Central memory CD8-positive, alpha-beta T cell (primary cell): ENCODE results near the gene EAPP.
"Not testable (repeated sequence)": the region's sequence is repeated elsewhere in the genome, so short reads cannot be mapped to it uniquely, and the experiment has no call there.

Source experiments
- ATAC-seq: fragments of 150-1000 bp; cut with Tn5 transposase; replicated peaks from 2 replicates; pipeline ENCODE4 v1.10.0; 2022; ENCODE audit warnings: mild to moderate bottlenecking, moderate FRiP score, moderate number of reproducible peaks; ENCODE audit not compliant: poor library complexity, severe bottlenecking; ENCODE audit errors: extremely low read depth
- DNase-seq, 2 donors: peaks; one replicate each; pipeline ENCODE4 v3.0.0; 2021; ENCODE audit warnings: low spot score in 2 of 2
- H3K27ac Mint-ChIP-seq: one replicate; pipeline ENCODE4 v1.8.0; 2022; ENCODE audit warnings: low read depth, mild to moderate bottlenecking, moderate library complexity, mixed read lengths
- H3K27me3 Mint-ChIP-seq: one replicate; pipeline ENCODE4 v1.8.0; 2022; ENCODE audit warnings: mixed read lengths
- H3K36me3 Mint-ChIP-seq: one replicate; pipeline ENCODE4 v1.8.0; 2022; ENCODE audit warnings: mild to moderate bottlenecking, moderate library complexity, mixed read lengths; ENCODE audit not compliant: insufficient read depth
- H3K4me1 Mint-ChIP-seq: one replicate; pipeline ENCODE4 v1.8.0; 2022; ENCODE audit warnings: mixed read lengths
- H3K4me3 Mint-ChIP-seq: one replicate; pipeline ENCODE4 v1.8.0; 2022; ENCODE audit warnings: mild to moderate bottlenecking, moderate library complexity, mixed read lengths
- H3K9me3 Mint-ChIP-seq: one replicate; pipeline ENCODE4 v1.8.0; 2022; ENCODE audit warnings: mixed read lengths

EAPP gene

DNA sequence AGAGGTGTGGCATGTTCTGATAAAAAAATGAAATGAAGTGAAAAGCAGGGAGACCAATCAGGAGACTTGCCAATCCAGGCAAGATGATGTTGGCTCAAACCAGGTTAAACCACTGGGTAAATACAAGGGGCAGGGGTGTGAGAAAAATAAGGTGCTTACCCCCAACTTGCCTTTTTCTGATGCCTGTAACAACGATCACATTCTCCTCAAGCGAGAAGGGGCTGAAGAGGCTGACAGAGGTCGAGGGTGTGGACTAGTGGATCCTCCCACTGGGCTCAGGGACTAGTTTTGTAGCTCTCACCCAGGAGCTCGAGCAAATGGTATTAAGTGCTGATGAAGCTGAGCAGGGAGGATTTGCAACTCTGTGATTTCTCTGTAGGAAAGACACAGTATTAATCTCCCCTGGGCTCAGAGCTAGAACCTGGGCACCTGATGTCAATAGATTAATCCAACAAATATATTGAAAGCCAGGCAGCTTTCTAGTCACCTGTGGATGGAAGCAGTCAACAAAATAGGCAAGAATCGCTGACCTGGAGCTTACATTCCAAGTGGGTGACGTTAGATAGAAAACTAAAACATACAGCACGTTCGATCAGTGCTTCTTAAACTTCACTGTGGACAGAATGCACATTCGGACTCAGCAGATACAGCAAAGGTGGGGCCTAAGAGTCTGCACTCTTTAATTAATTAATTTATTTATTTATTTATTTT is 15.2 kb upstream of the EAPP start:
- ATAC-seq (no peak), DNase-seq (no peak)
- Mint-ChIP-seq H3K27me3 (no peaks in the 10 kb centered on the region), H3K4me1 (peaks cover 8% of the 10 kb centered on the region), H3K27ac (peak overlapping the region; percentile 49), H3K36me3 (peaks cover 12% of the 10 kb centered on the region), H3K9me3 (peaks cover 5% of the 10 kb centered on the region), H3K4me3 (peak overlapping the region; percentile 34)

DNA sequence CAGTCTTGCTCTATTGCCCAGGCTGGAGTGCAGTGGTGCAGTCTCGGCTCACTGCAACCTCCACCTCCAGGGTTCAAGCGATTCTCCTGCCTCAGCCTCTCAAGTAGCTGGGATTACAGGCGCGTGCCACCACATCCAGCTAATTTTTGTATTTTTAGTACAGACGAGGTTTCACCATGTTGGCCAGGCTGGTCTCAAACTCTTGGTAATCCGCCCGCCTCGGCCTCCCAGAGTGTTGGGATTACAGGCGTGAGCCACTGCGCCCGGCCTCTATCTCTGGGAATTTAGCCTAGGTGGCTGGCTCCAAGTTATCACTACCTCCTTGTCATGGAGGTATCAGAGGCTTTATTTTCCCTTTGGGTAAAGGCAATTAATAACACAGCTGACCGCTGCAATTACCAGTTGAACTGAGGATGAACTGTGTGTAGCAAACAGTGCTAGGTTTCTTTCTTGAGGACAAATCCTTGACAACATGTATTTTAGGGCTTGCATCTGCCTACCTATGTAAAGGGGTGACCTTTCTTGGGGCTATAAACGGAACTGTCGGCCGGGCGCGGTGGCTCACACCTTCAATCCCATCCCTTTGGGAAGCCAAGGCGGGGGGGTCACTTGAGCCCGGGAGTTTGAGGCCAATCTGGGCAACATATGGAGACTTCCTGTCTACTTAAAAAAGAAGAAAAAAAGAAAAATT is 9.9 kb upstream of the EAPP start:
- H3K27ac Mint-ChIP-seq = peak overlapping the region; percentile 49
- H3K9me3 Mint-ChIP-seq, H3K4me3 Mint-ChIP-seq, H3K4me1 Mint-ChIP-seq, ATAC-seq, H3K27me3 Mint-ChIP-seq, DNase-seq: not testable (repeated sequence)
- H3K36me3 Mint-ChIP-seq = peaks cover 16% of the 10 kb centered on the region

DNA sequence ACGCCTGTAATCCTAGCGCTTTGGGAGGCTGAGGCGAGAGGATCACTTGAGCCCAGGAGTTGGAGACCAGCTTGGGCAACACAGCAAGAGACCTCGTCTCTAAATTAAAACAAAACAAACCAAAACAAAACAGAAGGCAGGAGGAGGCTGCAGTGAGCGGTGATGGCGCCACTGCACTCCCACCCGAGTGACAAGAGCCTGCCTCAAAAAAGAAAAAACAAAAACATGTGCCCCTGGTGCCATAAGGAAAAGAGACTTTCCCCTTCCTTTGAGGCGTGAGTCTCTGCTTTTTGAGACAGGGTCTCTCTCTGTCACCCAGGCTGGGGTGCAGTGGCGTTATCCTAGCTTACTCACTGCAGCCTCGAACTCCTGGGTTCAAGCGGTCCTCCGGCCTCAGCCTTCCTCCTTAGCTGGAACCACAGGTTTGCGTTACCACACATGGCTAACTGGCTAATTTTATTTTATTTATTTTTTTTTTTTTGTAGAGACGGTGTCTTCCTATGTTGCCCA is 9.0 kb upstream of the EAPP start:
- no peak for DNase-seq
- H3K4me3 Mint-ChIP-seq = peak overlapping the region; percentile 45
- no peaks in the 10 kb centered on the region for H3K27me3 Mint-ChIP-seq
- no peak for ATAC-seq
- peak overlapping the region; percentile 88 for H3K27ac Mint-ChIP-seq
- peaks cover 15% of the 10 kb centered on the region for H3K36me3 Mint-ChIP-seq
- peaks cover 5% of the 10 kb centered on the region for H3K9me3 Mint-ChIP-seq
- no peaks in the 10 kb centered on the region for H3K4me1 Mint-ChIP-seq

GRCh38 chr14:34547136-34547520 is 7.6 kb upstream of the EAPP start:
- ATAC-seq = peak; percentile 12

DNA sequence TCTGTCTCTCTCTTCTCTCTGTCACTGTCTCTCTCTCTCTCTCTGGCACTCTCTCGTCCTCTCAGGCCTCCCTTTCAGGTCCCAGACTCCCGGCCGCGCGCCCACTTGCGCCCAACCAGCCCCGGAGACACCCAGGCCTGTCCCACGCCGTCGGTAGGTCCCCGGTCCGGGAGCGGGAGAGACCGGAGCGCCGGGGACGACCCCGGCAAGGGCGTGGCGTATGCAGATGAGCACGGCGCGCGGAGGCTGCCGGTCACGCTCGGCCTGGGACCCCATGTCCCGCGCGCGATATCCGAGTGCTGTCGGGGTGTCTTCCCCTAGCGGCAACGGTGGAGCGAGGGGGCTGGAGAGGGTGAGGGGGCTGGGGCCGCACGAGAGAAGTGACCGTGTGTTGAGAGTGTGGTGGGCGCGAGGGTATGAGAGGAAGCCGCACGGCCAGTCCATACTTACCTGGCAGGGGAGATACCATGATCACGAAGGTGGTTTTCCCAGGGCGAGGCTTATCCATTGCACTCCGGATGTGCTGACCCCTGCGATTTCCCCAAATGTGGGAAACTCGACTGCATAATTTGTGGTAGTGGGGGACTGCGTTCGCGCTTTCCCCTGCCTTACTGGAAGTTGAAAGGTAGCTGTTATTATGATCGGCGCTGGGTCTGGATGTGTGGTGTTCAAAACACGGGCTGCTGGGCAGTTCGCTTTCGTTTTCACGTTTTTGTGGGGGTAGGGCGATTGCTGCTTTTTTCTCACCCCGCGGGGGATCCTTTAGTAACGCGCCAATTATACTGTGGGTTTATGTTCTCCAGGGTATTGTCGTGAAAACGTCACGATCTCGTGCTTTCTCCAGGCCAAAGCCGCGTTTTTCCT is 7.0 kb upstream of the EAPP start:
- peaks cover 12% of the 10 kb centered on the region for H3K36me3 Mint-ChIP-seq
- not testable (repeated sequence) for H3K27ac Mint-ChIP-seq, H3K9me3 Mint-ChIP-seq, H3K27me3 Mint-ChIP-seq, H3K4me1 Mint-ChIP-seq, H3K4me3 Mint-ChIP-seq, DNase-seq
- ATAC-seq = peak; percentile 86

More at GRCh38 chr14:34547136-34547520, 7.6 kb upstream of the EAPP start:
- H3K27me3 Mint-ChIP-seq, DNase-seq, H3K4me3 Mint-ChIP-seq, H3K9me3 Mint-ChIP-seq, H3K4me1 Mint-ChIP-seq: not testable (repeated sequence)
- Mint-ChIP-seq H3K27ac (peak overlapping the region; percentile 88), H3K36me3 (peaks cover 12% of the 10 kb centered on the region)

GRCh38 chr14:34540181-34541059 is 919 bp upstream of the EAPP start:
- not testable (repeated sequence) for H3K27me3 Mint-ChIP-seq, H3K9me3 Mint-ChIP-seq, ATAC-seq, DNase-seq
- H3K4me1 Mint-ChIP-seq = peaks cover 19% of the 10 kb centered on the region
- H3K27ac Mint-ChIP-seq = peak overlapping the region; percentile 99
- H3K4me3 Mint-ChIP-seq = peak overlapping the region; percentile 96
- H3K36me3 Mint-ChIP-seq = peaks cover 18% of the 10 kb centered on the region

DNA sequence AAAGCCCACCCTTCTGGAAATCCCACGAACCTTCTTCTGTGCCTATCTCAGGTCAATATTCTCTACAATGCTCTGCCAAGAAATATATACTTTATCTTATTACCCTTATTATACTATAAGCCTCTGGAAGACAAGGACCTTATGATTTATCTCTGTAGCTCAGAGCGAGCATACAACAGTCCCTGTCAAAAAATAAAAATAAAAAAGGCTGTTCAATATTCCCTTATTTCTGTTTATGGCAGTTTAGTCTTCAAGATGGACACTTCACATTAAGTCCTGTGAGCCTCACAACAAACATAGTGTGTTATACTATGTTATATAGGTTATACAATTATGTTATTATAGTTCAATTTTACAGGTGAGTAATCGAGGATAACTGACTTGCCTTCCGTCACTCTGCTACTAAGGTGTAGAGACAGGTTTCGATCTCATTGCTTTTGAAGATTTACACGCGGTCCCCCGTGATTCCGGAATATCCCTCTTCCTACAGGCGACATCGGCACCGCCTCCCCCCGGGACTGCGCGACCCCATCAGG is 562 bp downstream of the EAPP start:
- H3K9me3 Mint-ChIP-seq = no peaks in the 10 kb centered on the region

GRCh38 chr14:34538096-34538495 is 1.4 kb downstream of the EAPP start:
- H3K9me3 Mint-ChIP-seq, H3K27me3 Mint-ChIP-seq, H3K27ac Mint-ChIP-seq, DNase-seq, ATAC-seq, H3K4me3 Mint-ChIP-seq: not testable (repeated sequence)
- peaks cover 25% of the 10 kb centered on the region for H3K4me1 Mint-ChIP-seq
- H3K36me3 Mint-ChIP-seq = peaks cover 40% of the 10 kb centered on the region

More for the DNA sequence above, 562 bp downstream of the EAPP start:
- Mint-ChIP-seq H3K27me3 (no peaks in the 10 kb centered on the region), H3K36me3 (peaks cover 32% of the 10 kb centered on the region), H3K4me1 (peaks cover 19% of the 10 kb centered on the region), H3K27ac (peak overlapping the region; percentile 99), H3K4me3 (peak overlapping the region; percentile 96)
- ATAC-seq (peak; percentile 17), DNase-seq (no peak)

DNA sequence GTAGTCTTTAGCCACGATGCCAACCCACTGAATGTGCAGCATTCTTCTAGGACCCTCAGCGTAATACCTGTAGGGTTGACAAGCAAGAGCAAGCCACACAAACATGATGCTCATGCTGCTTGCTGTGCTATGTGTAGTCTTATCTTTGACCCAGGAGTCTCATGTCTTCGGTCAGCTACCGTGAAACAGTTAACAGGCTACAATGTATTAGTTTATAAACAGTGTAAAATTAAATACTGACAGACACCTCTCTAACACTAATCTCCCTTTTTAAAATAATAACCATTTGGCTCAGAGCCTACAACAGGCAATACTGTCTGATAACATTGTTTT is 1.9 kb downstream of the EAPP start:
- H3K4me3 Mint-ChIP-seq = no peak overlapping the region

GRCh38 chr14:34536951-34537676 is 2.4 kb downstream of the EAPP start:
- DNase-seq (no peak), ATAC-seq (no peak)
- no peaks in the 10 kb centered on the region for H3K9me3 Mint-ChIP-seq
- peaks cover 50% of the 10 kb centered on the region for H3K36me3 Mint-ChIP-seq
- H3K4me3 Mint-ChIP-seq = no peak overlapping the region
- H3K27me3 Mint-ChIP-seq = no peaks in the 10 kb centered on the region
- H3K4me1 Mint-ChIP-seq = peaks cover 25% of the 10 kb centered on the region
- H3K27ac Mint-ChIP-seq = peak overlapping the region; percentile 49

More for the DNA sequence above, 1.9 kb downstream of the EAPP start:
- H3K4me1 Mint-ChIP-seq = peaks cover 25% of the 10 kb centered on the region
- no peaks in the 10 kb centered on the region for H3K9me3 Mint-ChIP-seq
- DNase-seq (no peak), ATAC-seq (no peak)
- peaks cover 45% of the 10 kb centered on the region for H3K36me3 Mint-ChIP-seq
- no peak overlapping the region for H3K27ac Mint-ChIP-seq
- no peaks in the 10 kb centered on the region for H3K27me3 Mint-ChIP-seq

DNA sequence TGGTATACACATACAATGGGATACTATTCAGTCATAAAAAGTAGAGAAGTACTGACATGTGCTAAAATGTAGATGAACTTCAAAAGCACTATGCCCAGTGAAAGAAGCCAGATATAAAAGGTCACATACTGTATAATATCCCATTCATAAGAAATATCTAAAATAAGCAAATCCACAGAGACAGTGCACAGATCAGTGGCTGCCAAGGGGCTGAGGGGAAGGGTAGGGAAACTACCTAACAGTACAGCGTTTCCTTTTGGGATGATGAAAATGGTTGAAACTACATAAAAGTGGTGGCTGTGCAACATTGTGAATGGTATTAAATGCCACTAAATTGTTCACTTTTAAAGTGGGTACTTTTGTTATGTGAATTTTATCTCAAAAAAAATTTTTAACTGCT is 11.9 kb downstream of the EAPP start:
- Mint-ChIP-seq H3K36me3 (peaks cover 92% of the 10 kb centered on the region), H3K27me3 (no peaks in the 10 kb centered on the region), H3K4me1 (no peaks in the 10 kb centered on the region), H3K4me3 (no peak overlapping the region), H3K27ac (no peak overlapping the region), H3K9me3 (no peaks in the 10 kb centered on the region)
- no peak for DNase-seq
- no peak for ATAC-seq
